ENCODE data around the gene DOCK11.

DNA sequence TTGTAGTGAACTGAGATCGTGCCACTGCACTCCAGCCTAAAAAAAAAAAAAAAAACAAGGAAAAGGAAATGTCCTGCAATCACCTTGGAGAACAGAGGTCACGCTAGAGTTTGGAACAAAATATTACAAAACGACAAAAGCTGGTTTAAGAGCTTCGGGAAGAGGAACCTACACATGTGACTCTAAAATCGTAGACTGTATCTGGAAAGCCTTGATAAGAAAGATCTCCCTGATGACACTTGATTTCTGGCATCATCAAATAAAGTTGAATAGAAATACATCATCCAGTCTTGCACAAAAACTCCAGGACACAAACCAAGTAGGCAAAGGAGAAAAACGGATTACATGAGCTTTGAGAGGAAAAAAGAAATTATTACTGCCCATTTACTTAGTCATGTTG lies 31.1 kb upstream of the DOCK11 start:
- TF ChIP-seq NFIC (IDR thresholded peaks at IDR 0.05) (no peak), RAD21 (IDR thresholded peaks at IDR 0.05; ENCODE audit: low read depth) (no peak), TAF1 (IDR thresholded peaks at IDR 0.05; ENCODE audit: low read depth) (no peak), EP300 (IDR thresholded peaks at IDR 0.05; ENCODE audit: borderline replicate concordance) (no peak)
